Measurements from ENCODE around the gene PTPN11.
"Not testable (repeated sequence)": the region's sequence is repeated elsewhere in the genome, so short reads cannot be mapped to it uniquely, and the experiment has no call there.

The PTPN11 gene

DNA sequence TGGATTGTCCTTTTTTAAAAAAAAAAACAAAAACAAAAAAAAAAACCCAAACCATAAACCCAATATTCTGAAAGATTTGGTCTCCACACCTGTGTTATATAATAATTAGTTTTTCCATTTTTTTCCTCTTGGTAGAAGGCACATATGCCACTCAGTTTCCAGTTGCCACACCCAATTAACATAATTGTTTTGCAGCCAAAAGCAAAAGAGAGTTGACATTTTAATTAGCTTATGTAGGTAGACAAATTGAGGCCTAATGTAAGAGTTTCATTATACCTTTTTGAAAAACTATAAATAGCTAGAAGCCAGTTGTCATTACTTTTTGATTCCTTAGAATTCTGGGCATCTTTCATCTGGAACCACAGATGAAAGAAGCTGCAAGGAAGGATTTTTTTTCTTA, 21.0 kb downstream of the PTPN11 start:
- no peak overlapping the region for H3K4me3 ChIP-seq (ENCODE audit: low read depth, low read length)
- H3K36me3 ChIP-seq (ENCODE audit: control insufficient read depth, insufficient read depth, low read length) = no peaks in the 10 kb centered on the region
- H3K9me3 ChIP-seq (ENCODE audit: control insufficient read depth, insufficient read depth, low read length) = no peaks in the 10 kb centered on the region
- no peaks in the 10 kb centered on the region for H3K4me1 ChIP-seq (ENCODE audit: control insufficient read depth, insufficient read depth, low read length)
- no peak overlapping the region for H3K9ac ChIP-seq (ENCODE audit: low read depth, low read length)
- no peaks in the 10 kb centered on the region for H3K27me3 ChIP-seq (ENCODE audit: control insufficient read depth, insufficient read depth, low read length)

GRCh38 chr12:112440653-112441052, 21.9 kb downstream of the PTPN11 start:
- not testable (repeated sequence) for H3K27me3 ChIP-seq (ENCODE audit: control insufficient read depth, insufficient read depth, low read length); H3K36me3 ChIP-seq (ENCODE audit: control insufficient read depth, insufficient read depth, low read length); H3K9me3 ChIP-seq (ENCODE audit: control insufficient read depth, insufficient read depth, low read length); H3K4me1 ChIP-seq (ENCODE audit: control insufficient read depth, insufficient read depth, low read length); H3K9ac ChIP-seq (ENCODE audit: low read depth, low read length); H3K4me3 ChIP-seq (ENCODE audit: low read depth, low read length)

DNA sequence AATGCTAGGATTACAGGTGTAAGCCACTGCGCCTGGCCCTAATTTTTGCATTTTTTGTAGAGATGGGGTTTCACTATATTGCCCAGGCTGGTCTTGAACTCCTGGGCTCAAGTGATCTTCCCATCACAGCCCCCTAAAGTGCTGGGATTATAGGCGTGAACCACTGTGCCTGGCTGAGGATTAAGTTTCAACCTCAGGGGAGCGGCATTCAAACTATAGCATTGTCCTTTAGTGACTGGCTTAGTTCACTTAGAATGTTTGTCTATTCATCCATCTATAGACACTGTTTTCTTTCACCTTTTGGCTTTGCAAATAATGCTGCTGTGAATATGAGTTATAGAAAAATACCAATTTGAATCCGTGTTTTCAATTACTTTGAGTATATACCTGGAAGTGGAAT, 25.2 kb downstream of the PTPN11 start:
- no peak overlapping the region for H3K9ac ChIP-seq (ENCODE audit: low read depth, low read length)
- H3K9me3 ChIP-seq (ENCODE audit: control insufficient read depth, insufficient read depth, low read length) = no peaks in the 10 kb centered on the region
- no peaks in the 10 kb centered on the region for H3K27me3 ChIP-seq (ENCODE audit: control insufficient read depth, insufficient read depth, low read length)
- H3K4me3 ChIP-seq (ENCODE audit: low read depth, low read length) = no peak overlapping the region
- H3K36me3 ChIP-seq (ENCODE audit: control insufficient read depth, insufficient read depth, low read length) = no peaks in the 10 kb centered on the region
- no peaks in the 10 kb centered on the region for H3K4me1 ChIP-seq (ENCODE audit: control insufficient read depth, insufficient read depth, low read length)

DNA sequence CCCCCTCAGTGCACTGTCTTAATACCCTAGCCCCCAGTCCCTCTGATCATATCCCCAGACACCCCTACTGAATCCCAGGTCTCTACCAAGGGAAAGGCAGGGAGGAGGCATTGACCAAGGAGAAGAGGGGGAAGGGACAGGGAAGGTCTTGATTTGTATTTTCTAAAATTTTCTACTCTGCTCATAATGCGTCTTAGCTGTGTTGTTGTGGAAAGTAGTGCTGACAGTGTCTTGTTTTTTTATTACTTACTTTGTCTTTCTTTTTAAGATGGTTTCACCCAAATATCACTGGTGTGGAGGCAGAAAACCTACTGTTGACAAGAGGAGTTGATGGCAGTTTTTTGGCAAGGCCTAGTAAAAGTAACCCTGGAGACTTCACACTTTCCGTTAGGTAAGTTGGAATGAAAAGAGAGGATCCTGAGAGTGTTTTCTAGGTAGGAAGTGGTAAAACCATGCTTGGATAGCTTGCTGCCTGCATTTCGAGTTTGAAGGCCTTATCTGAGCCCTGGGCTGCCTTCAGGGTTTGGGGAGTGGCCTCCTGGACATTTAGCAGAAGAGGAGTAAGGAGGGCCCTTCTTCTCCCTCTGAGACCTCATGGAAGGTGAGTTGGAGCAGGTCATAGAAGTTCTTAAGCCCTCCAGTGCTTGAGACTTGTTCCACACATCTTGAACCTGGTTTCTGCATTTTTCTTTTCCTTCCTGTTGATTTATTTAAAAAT, 27.4 kb downstream of the PTPN11 start:
- H3K9ac ChIP-seq (ENCODE audit: low read depth, low read length) = no peak overlapping the region
- H3K36me3 ChIP-seq (ENCODE audit: control insufficient read depth, insufficient read depth, low read length) = no peaks in the 10 kb centered on the region
- no peaks in the 10 kb centered on the region for H3K9me3 ChIP-seq (ENCODE audit: control insufficient read depth, insufficient read depth, low read length)
- no peak overlapping the region for H3K4me3 ChIP-seq (ENCODE audit: low read depth, low read length)
- no peaks in the 10 kb centered on the region for H3K27me3 ChIP-seq (ENCODE audit: control insufficient read depth, insufficient read depth, low read length)
- H3K4me1 ChIP-seq (ENCODE audit: control insufficient read depth, insufficient read depth, low read length) = no peaks in the 10 kb centered on the region

DNA sequence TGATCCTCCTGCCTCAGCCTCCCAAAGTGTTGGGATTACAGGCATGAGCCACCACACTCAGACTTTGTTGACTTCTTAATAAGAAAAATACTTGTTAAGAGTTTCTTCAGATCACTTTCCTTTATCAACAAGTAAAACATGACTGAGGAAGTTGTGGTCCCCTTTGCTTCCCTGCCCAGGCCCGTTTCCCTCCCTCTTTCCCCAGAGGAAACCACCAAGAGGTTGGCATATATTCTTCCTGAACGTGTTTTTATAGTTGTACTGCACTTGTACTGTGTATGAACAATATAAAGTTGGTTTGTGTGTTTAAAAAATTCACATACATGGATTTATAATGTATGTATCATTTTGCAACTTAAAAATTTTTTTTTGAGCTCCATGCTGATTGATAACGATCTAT, 28.4 kb downstream of the PTPN11 start:
- Histone ChIP-seq H3K4me1 (ENCODE audit: control insufficient read depth, insufficient read depth, low read length) (no peaks in the 10 kb centered on the region), H3K36me3 (ENCODE audit: control insufficient read depth, insufficient read depth, low read length) (no peaks in the 10 kb centered on the region), H3K4me3 (ENCODE audit: low read depth, low read length) (no peak overlapping the region), H3K27me3 (ENCODE audit: control insufficient read depth, insufficient read depth, low read length) (no peaks in the 10 kb centered on the region), H3K9ac (ENCODE audit: low read depth, low read length) (no peak overlapping the region), H3K9me3 (ENCODE audit: control insufficient read depth, insufficient read depth, low read length) (no peaks in the 10 kb centered on the region)

DNA sequence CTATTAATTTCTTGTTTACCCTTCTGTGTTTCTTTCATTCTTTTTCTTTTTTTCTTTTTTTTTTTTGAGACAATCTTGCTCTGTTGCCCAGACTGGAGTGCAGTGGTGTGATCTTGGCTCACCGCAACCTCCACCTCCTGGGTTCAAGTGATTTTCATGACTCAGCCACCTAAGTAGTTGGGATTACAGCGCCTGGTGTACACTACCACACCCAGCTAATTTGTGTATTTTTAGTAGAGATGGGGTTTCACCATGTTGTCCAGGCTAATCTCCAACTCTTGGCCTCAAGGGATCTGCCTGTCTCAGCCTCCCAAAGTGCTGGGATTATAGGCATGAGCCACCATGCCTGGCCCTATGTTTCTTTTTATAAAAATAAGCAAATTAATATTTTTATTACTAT, 29.4 kb downstream of the PTPN11 start:
- not testable (repeated sequence) for H3K9me3 ChIP-seq (ENCODE audit: control insufficient read depth, insufficient read depth, low read length); H3K4me1 ChIP-seq (ENCODE audit: control insufficient read depth, insufficient read depth, low read length); H3K9ac ChIP-seq (ENCODE audit: low read depth, low read length); H3K27me3 ChIP-seq (ENCODE audit: control insufficient read depth, insufficient read depth, low read length); H3K36me3 ChIP-seq (ENCODE audit: control insufficient read depth, insufficient read depth, low read length); H3K4me3 ChIP-seq (ENCODE audit: low read depth, low read length)

DNA sequence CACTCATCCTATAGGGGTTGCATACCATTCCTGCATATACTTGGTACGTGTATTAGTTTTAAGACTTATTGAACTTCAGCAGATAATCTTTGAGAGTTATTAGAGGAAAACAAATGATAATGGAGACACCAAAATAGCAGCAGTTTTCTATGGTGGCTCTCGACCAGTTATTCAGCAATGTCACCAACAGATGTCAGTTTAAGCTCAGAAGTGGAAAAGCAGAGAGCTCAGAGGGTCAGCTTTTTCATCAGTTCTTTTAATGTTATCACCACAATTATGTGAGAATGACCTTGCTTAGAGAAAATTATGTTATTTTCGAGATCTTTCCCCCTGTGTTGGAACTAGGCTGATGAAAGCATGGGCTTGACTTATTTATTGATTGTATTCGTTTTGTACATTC, 32.0 kb downstream of the PTPN11 start:
- Histone ChIP-seq H3K4me3 (ENCODE audit: low read depth, low read length) (no peak overlapping the region), H3K27me3 (ENCODE audit: control insufficient read depth, insufficient read depth, low read length) (no peaks in the 10 kb centered on the region), H3K9me3 (ENCODE audit: control insufficient read depth, insufficient read depth, low read length) (no peaks in the 10 kb centered on the region), H3K36me3 (ENCODE audit: control insufficient read depth, insufficient read depth, low read length) (no peaks in the 10 kb centered on the region), H3K9ac (ENCODE audit: low read depth, low read length) (no peak overlapping the region), H3K4me1 (ENCODE audit: control insufficient read depth, insufficient read depth, low read length) (no peaks in the 10 kb centered on the region)

GRCh38 chr12:112456029-112456428, 37.3 kb downstream of the PTPN11 start:
- no peaks in the 10 kb centered on the region for H3K9me3 ChIP-seq (ENCODE audit: control insufficient read depth, insufficient read depth, low read length)
- no peak overlapping the region for H3K9ac ChIP-seq (ENCODE audit: low read depth, low read length)
- H3K4me1 ChIP-seq (ENCODE audit: control insufficient read depth, insufficient read depth, low read length) = no peaks in the 10 kb centered on the region
- no peaks in the 10 kb centered on the region for H3K27me3 ChIP-seq (ENCODE audit: control insufficient read depth, insufficient read depth, low read length)
- no peak overlapping the region for H3K4me3 ChIP-seq (ENCODE audit: low read depth, low read length)
- H3K36me3 ChIP-seq (ENCODE audit: control insufficient read depth, insufficient read depth, low read length) = peaks cover 3% of the 10 kb centered on the region

GRCh38 chr12:112457142-112457541, 38.4 kb downstream of the PTPN11 start:
- H3K9me3 ChIP-seq (ENCODE audit: control insufficient read depth, insufficient read depth, low read length); H3K4me1 ChIP-seq (ENCODE audit: control insufficient read depth, insufficient read depth, low read length); H3K9ac ChIP-seq (ENCODE audit: low read depth, low read length); H3K27me3 ChIP-seq (ENCODE audit: control insufficient read depth, insufficient read depth, low read length); H3K36me3 ChIP-seq (ENCODE audit: control insufficient read depth, insufficient read depth, low read length); H3K4me3 ChIP-seq (ENCODE audit: low read depth, low read length): not testable (repeated sequence)

DNA sequence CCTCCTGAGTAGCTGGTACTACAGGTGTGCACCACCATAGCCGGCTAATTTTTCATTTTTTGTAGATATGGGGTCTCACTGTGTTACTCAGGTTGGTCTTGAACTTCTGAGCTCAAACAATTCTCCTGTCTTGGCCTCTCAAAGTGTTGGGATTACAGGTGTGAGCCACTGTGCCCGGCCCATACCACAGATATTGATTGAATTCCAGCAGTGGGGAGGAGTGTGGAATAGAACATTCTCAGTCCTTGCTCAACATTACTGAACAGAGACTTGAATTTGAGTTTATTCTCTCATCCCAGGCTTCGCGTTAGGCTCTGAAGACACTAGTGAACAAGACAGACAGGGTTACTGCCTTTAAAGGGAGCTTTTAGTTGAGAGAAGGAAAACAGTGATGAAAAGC, 39.6 kb downstream of the PTPN11 start:
- no peak overlapping the region for H3K9ac ChIP-seq (ENCODE audit: low read depth, low read length)
- no peak overlapping the region for H3K4me3 ChIP-seq (ENCODE audit: low read depth, low read length)
- peaks cover 3% of the 10 kb centered on the region for H3K36me3 ChIP-seq (ENCODE audit: control insufficient read depth, insufficient read depth, low read length)
- H3K4me1 ChIP-seq (ENCODE audit: control insufficient read depth, insufficient read depth, low read length) = no peaks in the 10 kb centered on the region
- no peaks in the 10 kb centered on the region for H3K27me3 ChIP-seq (ENCODE audit: control insufficient read depth, insufficient read depth, low read length)
- H3K9me3 ChIP-seq (ENCODE audit: control insufficient read depth, insufficient read depth, low read length) = no peaks in the 10 kb centered on the region

DNA sequence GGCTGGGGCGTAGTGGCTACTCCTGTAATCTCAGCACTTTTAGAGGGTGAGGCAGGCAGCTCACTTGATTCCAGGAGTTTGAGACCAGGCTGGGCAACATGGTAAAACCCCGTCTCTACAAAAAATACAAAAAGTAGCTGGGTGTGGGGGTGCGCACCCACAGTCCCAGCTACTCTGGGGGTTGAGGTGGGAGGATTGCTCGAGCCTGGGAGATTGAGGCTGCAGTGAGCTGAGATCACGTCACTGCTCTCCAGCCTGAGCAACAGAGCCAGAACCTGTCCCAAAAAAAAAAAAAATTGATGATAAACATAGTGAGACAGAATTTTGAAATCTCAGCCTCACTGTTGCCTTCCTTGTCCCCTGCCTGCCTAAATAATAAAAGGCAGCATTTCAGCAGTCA, 40.0 kb downstream of the PTPN11 start:
- H3K9me3 ChIP-seq (ENCODE audit: control insufficient read depth, insufficient read depth, low read length) = no peaks in the 10 kb centered on the region
- peaks cover 3% of the 10 kb centered on the region for H3K36me3 ChIP-seq (ENCODE audit: control insufficient read depth, insufficient read depth, low read length)
- H3K9ac ChIP-seq (ENCODE audit: low read depth, low read length) = no peak overlapping the region
- H3K4me3 ChIP-seq (ENCODE audit: low read depth, low read length) = no peak overlapping the region
- no peaks in the 10 kb centered on the region for H3K27me3 ChIP-seq (ENCODE audit: control insufficient read depth, insufficient read depth, low read length)
- H3K4me1 ChIP-seq (ENCODE audit: control insufficient read depth, insufficient read depth, low read length) = no peaks in the 10 kb centered on the region

DNA sequence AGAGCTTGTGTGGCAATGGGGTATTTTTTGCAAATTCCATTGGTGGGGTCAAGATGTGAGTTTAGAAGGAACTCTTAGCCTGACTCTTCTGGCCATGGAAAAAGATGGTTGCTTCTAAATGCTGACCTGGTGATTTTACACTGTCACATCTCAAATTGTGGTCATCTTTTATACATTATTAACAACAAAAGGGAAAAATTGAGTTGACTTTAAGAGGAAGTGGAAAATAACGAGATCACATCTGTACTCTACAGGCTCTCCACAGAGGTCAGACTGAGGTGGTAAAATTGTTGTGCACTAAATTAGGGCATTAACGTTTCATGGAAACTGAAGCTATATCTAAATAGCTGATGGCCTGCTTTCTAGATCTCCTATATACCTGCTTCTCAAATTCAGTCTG, 44.7 kb downstream of the PTPN11 start:
- Histone ChIP-seq H3K9me3 (ENCODE audit: control insufficient read depth, insufficient read depth, low read length) (no peaks in the 10 kb centered on the region), H3K9ac (ENCODE audit: low read depth, low read length) (no peak overlapping the region), H3K4me1 (ENCODE audit: control insufficient read depth, insufficient read depth, low read length) (no peaks in the 10 kb centered on the region), H3K36me3 (ENCODE audit: control insufficient read depth, insufficient read depth, low read length) (peaks cover 2% of the 10 kb centered on the region), H3K4me3 (ENCODE audit: low read depth, low read length) (no peak overlapping the region), H3K27me3 (ENCODE audit: control insufficient read depth, insufficient read depth, low read length) (no peaks in the 10 kb centered on the region)
